Left colon (tissue), 2 donors: ENCODE results near the gene GPRC5D. TPM values are rescaled to one million over a fixed set of nuclear protein-coding genes. Genes with fewer than 3 reads are reported as not detected.

ENCODE experiments used
- ATAC-seq: fragments of 200-7000 bp; cut with Tn5 transposase; one replicate; pipeline ENCODE4 v1.9.1; 2020; ENCODE audit warnings: mild to moderate bottlenecking, moderate library complexity
- DNase-seq, 2 donors: peaks; one replicate each; pipeline ENCODE4 v3.0.0-alpha.2; 2020
- intact Hi-C, 2 donors: fragments of 100-400 bp; cut with DNase I in 1 of 2; cut with micrococcal nuclease in 1 of 2; formaldehyde crosslinking; loops; one replicate each; pipeline versions ENCODE4 v1.11.2 to v1.14.0; 2022; cut with DNase I, micrococcal nuclease
- total RNA-seq, 2 donors: library from RNA; stranded (reverse); fragmentation: NEBNext Ultra II Directional; extraction: Animal tissue kit (Norgen Biotek cat#: 25700); gene quantifications; one replicate each; pipeline ENCODE4 v1.2.1, GENCODE V29; 2021
- donor health status: DM: no; HTN: no; CAD: no.
- donor health status: DM: yes; HTN: yes; CAD: no.

Gene GPRC5D
- total RNA-seq, 2 donors from 2014 or later = 0.28 TPM; not detected in 1

DNA sequence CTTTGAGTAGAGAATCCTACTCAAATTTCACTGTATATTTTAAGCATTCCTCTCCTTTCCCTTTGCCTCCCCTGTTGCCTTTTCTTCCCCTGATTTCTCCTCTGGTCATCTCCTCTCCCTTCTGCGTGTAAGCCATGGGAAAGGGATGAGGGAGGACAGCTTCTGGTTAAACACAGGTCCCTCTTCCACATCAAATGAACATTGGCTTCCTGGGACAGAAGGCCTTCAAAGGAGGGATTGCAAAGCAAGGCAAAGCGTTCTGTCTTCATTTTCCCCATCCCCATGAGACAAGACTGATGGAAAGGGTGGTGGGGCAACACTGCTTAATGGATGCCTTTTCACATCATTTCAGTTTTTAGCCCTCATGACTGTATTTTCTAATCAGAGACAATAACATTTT, 34.5 kb downstream of the GPRC5D start:
- ATAC-seq (no peak), DNase-seq (no peak)
- intact Hi-C loops = loop anchor here (5.0 kb wide), 1 partner anchor 295 kb away; no protein-coding TSS in a partner anchor

DNA sequence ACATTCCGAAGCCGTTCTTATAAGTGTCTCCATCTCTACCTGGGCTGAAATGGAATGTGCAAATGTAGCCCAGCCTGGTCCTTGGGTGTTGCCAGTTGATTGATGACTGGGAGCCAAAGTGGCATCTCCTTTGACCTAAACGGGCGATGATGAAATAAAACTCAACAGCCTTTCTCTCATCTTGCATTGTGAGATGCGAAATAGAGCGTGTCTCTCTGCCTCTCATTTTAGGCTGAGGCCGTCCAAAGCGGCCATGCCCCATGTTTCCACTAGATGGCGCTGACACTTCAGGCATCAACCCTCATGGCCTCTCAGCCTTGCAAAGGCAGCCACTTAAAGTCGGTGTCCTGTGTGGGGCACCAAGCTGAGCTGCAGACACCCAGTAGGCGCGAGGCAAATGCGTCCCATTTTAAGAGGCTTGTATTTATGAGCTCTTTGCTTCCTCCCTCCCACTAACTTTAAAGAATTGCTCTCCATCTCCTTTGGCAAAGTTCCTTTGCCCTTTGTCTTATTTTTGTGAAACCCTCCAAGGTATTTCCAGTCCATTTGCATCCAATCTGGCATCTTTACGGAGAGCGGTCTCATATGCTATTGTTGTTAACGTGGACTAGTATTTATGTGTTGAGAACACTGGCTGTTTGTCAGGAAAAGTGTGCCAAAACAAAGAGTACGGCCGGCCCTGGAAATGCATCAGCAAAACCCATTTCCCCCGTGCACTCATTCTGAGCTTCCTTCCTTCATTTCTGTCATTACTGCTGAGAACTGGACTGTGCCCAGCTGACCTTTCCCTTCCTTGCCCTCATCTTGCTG, 35.6 kb downstream of the GPRC5D start:
- intact Hi-C loops = loop anchor here (5.0 kb wide), 1 partner anchor 296 kb away; no protein-coding TSS in a partner anchor
- ATAC-seq (peak; percentile 81), DNase-seq (peak; percentile 64 to 87)

DNA sequence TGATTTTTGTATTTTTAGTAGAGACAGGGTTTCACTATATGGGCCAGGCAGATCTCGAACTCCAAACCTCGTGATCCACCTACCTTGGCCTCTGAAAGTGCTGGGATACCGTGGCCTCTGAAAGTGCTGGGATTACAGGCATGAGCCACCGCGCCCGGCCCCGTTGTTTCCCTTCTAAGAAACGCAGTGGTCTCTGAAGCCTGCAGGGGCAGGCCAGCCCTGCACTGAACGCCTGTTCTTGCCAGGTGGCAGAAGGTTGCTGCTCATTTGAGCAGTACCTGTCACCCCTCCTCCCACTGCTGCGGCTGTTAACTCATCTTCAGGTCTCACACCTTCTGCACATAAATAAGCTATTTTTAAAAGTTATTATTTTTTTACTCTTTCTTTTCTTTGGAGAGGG, 36.3 kb downstream of the GPRC5D start:
- no peak for DNase-seq
- intact Hi-C loops = loop anchor here (5.0 kb wide), 1 partner anchor 297 kb away; no protein-coding TSS in a partner anchor

DNA sequence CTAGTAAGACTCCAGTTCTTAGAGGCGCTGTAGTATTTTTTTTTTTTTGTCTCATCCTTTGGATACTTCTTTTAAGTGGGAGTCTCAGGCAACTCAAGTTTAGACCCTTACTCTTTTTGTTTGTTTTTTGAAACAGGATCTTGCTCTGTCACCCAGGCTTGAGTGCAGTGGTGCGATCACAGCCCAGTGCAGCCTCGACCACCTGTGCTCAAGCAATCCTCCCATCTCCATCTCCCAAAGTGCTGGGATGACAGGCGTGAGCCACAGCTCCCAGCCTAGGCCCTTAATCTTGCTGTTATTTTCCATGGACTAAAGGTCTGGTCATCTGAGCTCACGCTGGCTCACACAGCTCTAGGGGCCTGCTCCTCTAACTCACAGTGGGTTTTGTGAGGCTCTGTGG, 39.3 kb downstream of the GPRC5D start:
- intact Hi-C loops = no loop called here
- DNase-seq (no peak), ATAC-seq (no peak)

More for the DNA sequence above, 36.3 kb downstream of the GPRC5D start:
- ATAC-seq = no peak

DNA sequence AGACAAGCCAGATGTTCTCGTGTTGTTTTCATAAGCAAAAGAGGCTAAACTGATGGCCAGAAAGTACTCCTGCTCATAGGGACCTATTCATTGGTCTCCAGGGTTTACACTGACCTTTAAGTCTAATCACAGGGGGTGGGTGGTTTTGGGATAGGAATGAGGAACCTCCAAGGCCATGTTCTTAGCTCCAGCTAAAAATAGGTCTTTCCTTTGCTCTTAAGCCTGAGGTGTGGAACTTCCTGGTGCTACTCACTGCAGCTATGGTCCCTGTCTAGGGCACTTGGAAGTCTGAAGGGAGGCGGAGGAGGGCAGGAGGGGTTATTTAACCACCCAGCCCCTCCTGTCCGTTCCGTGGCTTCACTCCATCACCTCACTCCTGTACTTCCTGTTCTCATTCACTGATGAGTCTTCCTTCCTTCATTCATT, 42.0 kb downstream of the GPRC5D start:
- DNase-seq (no peak), ATAC-seq (peak; percentile 69)
- intact Hi-C loops = no loop called here

DNA sequence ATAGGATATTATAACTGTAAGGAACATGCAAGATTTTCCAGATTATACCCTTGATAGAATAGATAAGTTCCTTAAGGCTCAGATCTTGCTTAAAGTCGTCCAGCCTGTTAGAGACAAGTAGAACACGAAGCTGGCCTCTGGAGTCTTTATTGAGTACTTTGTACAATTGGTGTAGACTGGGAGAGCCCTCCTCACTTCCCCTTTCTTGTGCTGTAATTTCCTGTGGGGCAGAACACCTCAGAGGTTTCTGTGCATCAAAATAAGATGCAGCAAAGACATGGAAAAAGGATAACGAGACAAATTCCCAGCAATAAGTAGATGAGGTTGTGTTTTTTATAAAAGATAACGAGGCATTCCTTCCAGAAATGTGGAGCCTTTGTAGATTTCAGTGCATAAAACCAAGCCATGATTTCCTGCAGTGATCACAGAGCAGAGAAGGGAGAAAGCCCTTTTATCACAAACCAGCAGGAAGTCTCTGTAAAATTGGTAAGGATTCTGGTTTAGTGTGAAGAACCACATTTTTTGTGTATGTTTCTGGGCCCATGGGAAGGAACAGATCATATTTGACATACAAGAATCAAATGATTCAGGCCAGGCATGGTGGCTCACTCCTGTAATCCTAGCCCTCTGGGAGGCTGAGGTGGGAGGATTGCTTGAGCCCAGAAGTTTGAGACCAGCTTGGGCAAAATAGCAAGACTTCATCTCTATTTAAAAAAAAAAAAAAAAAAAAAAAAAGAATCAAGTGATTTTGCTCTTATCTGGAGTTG, 42.6 kb downstream of the GPRC5D start:
- no peak for DNase-seq
- intact Hi-C loops = no loop called here
- no peak for ATAC-seq

DNA sequence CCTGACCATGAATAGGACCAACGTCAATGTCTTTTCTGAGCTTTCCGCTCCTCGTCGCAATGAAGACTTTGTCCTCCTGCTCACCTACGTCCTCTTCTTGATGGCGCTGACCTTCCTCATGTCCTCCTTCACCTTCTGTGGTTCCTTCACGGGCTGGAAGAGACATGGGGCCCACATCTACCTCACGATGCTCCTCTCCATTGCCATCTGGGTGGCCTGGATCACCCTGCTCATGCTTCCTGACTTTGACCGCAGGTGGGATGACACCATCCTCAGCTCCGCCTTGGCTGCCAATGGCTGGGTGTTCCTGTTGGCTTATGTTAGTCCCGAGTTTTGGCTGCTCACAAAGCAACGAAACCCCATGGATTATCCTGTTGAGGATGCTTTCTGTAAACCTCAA, 43.3 kb downstream of the GPRC5D start:
- intact Hi-C loops = no loop called here
- no peak for DNase-seq
- ATAC-seq = no peak

DNA sequence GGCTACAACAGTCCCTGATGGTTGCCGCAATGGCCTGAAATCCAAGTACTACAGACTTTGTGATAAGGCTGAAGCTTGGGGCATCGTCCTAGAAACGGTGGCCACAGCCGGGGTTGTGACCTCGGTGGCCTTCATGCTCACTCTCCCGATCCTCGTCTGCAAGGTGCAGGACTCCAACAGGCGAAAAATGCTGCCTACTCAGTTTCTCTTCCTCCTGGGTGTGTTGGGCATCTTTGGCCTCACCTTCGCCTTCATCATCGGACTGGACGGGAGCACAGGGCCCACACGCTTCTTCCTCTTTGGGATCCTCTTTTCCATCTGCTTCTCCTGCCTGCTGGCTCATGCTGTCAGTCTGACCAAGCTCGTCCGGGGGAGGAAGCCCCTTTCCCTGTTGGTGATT, 43.7 kb downstream of the GPRC5D start:
- DNase-seq = no peak
- intact Hi-C loops = no loop called here
- ATAC-seq = no peak

DNA sequence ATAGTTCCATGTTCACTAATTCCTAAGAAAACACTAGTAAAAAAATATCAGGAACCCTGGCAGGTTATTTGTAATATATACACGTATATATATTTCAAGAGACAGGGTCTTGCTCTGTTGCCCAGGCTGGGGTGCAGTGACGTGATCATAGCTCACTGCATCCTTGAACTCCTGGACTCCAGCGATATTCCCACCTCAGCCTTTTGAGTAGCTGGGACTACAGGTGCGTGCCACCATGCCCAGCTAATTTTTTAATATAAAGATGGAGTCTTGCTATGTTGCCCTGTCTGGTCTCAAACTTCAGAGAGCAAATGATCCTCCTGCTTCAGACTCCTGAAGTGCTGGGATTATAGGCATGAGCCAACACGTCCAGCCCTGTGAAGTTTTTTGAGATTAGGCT, 44.4 kb downstream of the GPRC5D start:
- DNase-seq = no peak
- no peak for ATAC-seq
- intact Hi-C loops = no loop called here

DNA sequence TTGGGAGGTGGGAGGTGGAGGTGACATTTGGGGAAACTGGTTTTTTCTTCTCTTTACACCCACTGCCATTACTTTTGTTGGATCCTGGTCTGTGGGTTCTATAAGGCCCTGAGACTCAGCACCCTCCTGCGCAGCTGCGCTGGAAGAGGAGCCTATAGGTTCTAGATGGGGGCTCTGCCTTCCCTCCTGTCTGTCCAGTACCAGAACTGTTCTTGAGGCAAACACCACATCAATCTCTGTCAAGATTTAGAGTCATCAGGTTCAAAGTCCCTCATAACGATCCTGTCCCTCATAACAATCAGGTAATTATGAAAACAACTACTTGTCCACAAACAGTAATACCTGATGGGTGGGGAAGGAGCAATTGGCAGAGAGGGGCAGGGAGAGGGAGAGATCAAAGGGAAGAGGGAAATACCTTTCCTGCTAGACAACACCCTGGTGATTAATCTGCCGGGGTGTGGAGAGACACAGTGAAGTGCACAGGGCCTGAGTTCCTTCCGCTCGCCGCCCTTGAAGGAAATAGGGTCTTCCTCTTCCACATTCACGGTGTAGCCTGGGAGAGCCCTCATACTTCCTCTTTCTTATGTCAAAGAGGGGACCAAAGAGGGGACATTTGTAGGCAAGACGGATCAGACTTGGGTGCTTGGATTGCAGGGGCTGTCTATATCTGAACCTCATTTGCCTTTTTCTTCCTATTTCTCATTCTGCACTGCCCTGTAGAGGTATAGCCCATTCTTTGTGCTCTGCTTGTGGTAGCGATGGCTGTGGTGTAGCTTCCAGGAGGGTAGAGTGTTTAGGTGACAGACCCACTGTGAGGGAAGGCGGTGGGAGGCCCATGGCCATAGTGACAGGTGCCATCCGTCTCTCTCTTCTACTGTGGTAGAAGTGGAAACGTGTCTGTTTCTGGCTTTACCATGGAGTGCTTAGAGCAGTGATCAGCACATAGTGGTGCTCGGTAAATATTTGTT, 48.0 kb downstream of the GPRC5D start:
- DNase-seq (peak; percentile 67 to 86), ATAC-seq (peak; percentile 90)
- intact Hi-C loops = no loop called here

DNA sequence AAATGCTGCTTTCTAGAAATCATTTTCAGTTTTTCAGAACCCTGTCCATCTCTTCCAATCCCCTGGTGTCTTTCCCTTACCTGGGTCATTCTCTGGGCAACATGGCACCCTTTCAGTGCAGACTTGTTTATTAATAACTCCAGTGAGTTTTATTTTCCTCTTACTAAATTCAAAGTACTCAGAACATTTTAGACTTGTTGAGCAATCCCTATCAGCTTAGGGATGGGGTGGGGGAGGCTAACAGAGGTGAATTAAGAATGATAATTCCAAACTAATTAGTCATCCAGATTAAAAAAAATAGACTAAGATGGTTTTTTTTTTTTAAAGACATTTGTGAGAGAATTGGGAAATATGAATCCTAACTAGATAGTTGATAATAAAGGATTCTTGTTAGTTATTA, 49.9 kb downstream of the GPRC5D start:
- ATAC-seq (no peak), DNase-seq (no peak)
- intact Hi-C loops = no loop called here

DNA sequence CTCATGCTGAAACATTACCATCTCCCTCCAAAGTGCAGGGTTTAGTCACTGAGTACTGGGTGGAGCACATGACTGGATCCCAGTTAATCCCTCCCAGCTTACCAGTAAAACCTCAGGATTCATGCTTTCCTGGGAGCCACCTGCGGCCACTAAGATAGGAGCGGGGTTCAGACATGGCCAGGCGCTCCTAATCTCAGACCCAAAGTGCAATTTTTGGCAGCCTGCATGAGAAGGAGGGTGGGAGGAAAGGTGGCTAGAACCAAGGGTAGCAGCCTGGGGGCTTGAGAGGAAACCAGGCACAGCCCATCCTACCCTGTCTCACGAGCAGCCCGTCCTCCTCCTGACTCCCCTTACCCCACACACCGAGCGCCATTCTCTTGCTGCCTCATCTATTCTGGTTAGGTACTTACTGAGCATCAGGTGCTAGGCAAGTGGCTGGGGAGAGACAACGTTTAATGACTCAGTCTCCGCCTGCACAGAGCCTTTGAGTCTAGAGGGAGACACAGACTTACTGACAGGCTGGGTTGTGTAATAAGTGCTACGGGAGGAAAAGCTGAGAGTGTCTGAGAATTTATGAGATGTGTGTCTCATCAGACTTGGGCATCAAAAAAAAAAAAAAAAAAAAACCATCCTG, 50.7 kb downstream of the GPRC5D start:
- intact Hi-C loops = no loop called here
- peak; percentile 53 for ATAC-seq
- peak in 1 of 2 donors; percentile 68 for DNase-seq

DNA sequence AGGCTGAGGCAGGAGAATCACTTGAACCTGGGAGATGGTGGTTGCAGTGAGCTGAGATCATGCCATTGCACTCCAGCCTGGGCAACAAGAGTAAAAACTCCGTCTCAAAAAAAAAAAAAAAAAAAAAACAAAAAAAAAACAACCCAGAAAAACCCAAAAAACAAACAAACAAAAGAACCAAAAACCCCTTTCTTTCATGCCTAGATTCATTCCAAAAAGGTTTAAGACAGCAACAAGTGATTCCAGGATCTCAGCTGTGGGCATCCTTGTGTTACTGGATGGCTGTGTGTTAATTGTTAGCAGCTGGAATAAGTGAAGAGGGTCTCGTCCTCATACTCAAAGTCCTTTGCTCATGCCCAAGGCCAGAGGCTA, 51.2 kb downstream of the GPRC5D start:
- no peak for DNase-seq
- ATAC-seq = no peak
- intact Hi-C loops = no loop called here

DNA sequence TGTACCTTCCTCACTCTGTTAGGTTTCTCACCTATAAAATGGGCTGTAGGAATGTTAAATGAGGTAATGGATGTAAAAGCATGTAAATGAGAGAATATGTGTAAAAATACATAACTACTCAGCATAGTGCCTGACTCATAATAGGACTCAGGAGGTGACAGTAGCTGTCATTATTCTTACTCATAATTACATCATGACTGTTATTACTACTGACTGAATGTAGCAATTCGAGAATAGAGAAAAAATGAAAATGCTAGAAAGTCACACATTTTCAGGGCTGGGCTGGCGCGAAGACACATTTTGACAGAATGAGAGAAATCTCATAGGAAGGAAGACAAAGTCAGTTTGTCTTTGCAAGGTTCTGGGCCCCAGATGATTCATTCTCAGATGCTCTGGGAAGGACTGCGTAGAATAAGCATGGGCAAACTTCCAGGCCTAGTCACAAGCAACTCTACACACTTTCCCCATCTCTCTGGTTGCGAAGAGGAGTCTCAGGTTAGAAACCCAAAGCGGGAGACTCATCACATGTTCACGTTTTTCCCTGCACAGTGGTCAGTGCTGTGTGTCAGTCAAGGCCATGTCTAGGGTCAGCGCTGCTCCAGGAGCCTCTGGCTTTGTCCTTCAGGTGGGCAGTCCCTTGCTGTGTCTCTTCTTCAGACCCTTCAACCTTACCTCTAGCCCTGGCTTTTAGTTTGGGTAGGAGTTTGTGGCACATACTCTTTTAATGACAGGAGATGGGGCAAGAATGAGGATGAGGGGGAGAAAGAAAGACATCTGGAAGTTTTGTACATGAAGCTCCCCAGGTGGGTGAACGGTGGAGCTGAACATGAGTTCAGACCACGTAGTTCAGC, 52.2 kb downstream of the GPRC5D start:
- intact Hi-C loops = no loop called here
- no peak for ATAC-seq
- DNase-seq = no peak

DNA sequence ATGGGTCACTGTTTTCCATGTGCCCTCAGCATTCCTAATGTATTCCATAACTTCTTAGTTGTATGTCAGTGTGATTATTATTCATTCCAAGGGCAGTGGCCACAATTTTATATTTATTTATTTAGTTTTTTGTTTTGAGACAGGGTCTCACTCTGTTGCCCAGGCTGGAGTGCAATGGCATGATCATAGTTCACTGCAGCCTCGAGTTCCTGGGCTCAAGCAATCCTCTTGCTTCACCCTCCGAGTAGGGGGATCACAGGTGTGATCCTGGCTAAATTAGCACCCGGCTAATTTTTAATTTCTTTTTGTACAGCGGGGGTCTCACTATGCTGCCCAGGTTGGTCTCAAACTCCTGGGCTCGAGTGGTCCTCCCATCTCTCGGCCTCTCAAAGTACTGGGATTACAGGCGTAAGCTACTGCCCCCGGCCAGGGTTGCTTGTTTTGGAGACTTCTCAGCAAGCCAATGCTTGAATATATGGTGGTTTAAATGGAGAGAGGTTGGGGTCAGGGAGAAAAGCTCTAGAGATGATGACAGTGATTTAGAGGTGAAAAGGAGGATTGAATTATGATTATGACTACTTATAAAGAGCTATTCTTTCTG, 53.0 kb downstream of the GPRC5D start:
- DNase-seq (no peak), ATAC-seq (no peak)
- intact Hi-C loops = no loop called here

DNA sequence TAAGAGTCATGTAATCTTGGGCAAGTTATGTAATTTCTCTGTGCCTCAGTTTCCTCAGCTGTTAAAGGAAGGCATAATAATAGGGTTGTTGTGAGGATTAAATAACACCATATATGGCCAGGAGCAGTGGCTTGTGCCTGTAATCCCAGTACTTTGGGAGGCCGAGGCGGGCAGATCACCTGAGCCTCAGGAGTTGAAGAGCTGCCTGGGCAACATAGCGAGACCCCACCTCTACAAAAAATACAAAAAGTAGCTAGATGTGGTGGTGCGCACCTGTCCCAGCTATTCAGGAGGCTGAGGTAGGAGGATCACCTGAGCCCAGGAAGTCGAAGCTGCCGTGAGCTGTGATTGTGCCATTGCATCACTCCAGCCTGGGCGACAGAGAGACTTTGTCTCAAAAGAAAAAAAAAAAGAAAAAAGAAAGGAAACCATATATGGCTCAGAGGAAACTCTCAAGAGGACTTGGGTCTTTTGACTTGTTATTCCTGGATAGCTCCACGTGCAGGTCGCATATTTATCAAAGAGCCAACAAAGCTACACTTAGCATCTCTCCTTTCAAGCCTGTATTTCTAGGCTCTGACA, 53.7 kb downstream of the GPRC5D start:
- no peak for ATAC-seq
- intact Hi-C loops = no loop called here
- DNase-seq = no peak

DNA sequence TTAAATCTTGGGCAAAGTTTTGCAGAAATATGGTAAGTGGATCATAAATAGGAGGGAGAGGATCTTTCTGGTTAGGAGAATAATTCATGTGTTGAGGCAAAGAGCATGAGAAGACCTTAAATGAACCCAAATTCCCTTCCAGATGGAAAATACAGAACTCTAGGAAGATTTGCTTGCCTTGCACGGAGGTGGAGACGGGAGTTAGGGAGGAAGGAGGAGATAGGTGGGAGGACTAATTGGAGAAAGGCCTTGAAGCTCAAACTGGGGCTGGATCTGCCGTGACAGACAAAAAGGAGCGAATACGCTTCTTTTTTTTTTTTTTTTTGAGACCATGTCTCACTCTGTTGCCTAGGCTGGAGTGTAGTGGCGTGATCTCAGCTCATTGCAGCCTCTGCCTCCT, 54.7 kb downstream of the GPRC5D start:
- intact Hi-C loops = no loop called here
- no peak for ATAC-seq
- DNase-seq = no peak
